ENCODE measurements around the gene SHROOM3.

GRCh38 chr4:76655566-76656479 lies 220.8 kb downstream of the SHROOM3 start:
- no peak for TF ChIP-seq CTCF (IDR thresholded peaks at IDR 0.05)
- TF ChIP-seq POLR2A (IDR thresholded peaks at IDR 0.05), result no peak
